Stromal cell of bone marrow (primary cell): Measurements from ENCODE around the gene VCL.
"Not testable (repeated sequence)": the region's sequence is repeated elsewhere in the genome, so short reads cannot be mapped to it uniquely, and the experiment has no call there.

Experiments used
- DNase-seq: peaks from one replicate; pipeline ENCODE4 v3.0.0-alpha.2; 2012; ENCODE audit warnings: low read depth

VCL gene

GRCh38 chr10:73971636-73972354 lies 26.1 kb upstream of the VCL start:
- DNase-seq, result no peak

- DNase-seq, result no peak
Measured at GRCh38 chr10:73973427-73973826, 24.5 kb upstream of the VCL start.

GRCh38 chr10:73974309-73974946 lies 23.5 kb upstream of the VCL start:
- no peak for DNase-seq

- DNase-seq, result no peak
Measured at GRCh38 chr10:73975388-73975787, 22.5 kb upstream of the VCL start.

GRCh38 chr10:73979141-73979808 lies 18.6 kb upstream of the VCL start:
- no peak for DNase-seq

GRCh38 chr10:73979809-73980433 lies 18.0 kb upstream of the VCL start:
- DNase-seq, result no peak

GRCh38 chr10:73981812-73982211 lies 16.1 kb upstream of the VCL start:
- no peak for DNase-seq

- DNase-seq, result no peak
Measured at GRCh38 chr10:73983096-73984047, 14.5 kb upstream of the VCL start.

GRCh38 chr10:73989594-73990150 lies 8.2 kb upstream of the VCL start:
- no peak for DNase-seq

GRCh38 chr10:73991203-73991883 lies 6.6 kb upstream of the VCL start:
- no peak for DNase-seq

GRCh38 chr10:73991884-73992245 lies 6.1 kb upstream of the VCL start:
- DNase-seq, result no peak

GRCh38 chr10:73992899-73993788 lies 4.8 kb upstream of the VCL start:
- DNase-seq, result no peak

GRCh38 chr10:73995035-73995358 lies 2.9 kb upstream of the VCL start:
- DNase-seq, result no peak

GRCh38 chr10:73997461-73997786 lies 492 bp upstream of the VCL start:
- DNase-seq, result no peak

GRCh38 chr10:73998623-73998928 lies 660 bp downstream of the VCL start:
- DNase-seq, result no peak

GRCh38 chr10:73998929-73999691 lies 1.2 kb downstream of the VCL start:
- DNase-seq, result peak; percentile 87

GRCh38 chr10:73999703-74000102 lies 1.8 kb downstream of the VCL start:
- no peak for DNase-seq

GRCh38 chr10:74000244-74000643 lies 2.3 kb downstream of the VCL start:
- not testable (repeated sequence) for DNase-seq

- DNase-seq, result no peak
Measured at GRCh38 chr10:74000892-74001669, 3.2 kb downstream of the VCL start.
